Measurements from ENCODE around the gene ADAM12.

Gene ADAM12

DNA sequence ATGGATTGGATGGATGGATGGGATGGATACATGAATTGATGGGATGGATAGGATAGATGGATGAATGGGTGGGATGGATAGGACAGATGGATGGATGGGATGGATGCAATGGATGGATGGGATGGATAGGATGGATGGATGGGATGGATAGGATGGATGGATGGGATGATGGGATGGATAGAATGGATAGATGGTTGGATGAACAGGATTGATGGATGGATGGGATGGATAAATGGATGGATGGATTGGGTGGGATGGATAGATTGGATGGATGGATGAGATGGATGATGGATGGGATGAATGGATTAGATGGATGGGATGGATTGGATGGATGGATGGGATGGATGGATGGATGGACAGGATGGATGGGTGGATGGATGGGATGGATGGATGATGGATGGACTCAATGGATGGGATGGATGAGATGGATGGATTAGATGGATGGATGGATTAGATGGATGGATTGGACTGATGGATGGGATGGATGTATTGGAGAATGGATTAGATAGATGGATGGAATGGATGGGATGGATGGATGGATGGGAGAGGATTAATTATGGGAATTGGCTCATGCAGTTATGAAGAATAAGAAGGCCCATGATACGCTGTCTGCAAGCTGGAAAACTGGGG lies 136.4 kb downstream of the ADAM12 start:
- TF ChIP-seq, protein P1, sequence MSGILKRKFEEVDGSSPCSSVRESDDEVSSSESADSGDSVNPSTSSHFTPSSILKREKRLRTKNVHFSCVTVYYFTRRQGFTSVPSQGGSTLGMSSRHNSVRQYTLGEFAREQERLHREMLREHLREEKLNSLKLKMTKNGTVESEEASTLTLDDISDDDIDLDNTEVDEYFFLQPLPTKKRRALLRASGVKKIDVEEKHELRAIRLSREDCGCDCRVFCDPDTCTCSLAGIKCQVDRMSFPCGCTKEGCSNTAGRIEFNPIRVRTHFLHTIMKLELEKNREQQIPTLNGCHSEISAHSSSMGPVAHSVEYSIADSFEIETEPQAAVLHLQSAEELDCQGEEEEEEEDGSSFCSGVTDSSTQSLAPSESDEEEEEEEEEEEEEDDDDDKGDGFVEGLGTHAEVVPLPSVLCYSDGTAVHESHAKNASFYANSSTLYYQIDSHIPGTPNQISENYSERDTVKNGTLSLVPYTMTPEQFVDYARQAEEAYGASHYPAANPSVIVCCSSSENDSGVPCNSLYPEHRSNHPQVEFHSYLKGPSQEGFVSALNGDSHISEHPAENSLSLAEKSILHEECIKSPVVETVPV (CRISPR knock-in tag; IDR thresholded peaks at IDR 0.05), result no peak
- TF ChIP-seq ZNF70 (CRISPR knock-in tag; IDR thresholded peaks at IDR 0.05), result no peak
- TF ChIP-seq, protein P2, sequence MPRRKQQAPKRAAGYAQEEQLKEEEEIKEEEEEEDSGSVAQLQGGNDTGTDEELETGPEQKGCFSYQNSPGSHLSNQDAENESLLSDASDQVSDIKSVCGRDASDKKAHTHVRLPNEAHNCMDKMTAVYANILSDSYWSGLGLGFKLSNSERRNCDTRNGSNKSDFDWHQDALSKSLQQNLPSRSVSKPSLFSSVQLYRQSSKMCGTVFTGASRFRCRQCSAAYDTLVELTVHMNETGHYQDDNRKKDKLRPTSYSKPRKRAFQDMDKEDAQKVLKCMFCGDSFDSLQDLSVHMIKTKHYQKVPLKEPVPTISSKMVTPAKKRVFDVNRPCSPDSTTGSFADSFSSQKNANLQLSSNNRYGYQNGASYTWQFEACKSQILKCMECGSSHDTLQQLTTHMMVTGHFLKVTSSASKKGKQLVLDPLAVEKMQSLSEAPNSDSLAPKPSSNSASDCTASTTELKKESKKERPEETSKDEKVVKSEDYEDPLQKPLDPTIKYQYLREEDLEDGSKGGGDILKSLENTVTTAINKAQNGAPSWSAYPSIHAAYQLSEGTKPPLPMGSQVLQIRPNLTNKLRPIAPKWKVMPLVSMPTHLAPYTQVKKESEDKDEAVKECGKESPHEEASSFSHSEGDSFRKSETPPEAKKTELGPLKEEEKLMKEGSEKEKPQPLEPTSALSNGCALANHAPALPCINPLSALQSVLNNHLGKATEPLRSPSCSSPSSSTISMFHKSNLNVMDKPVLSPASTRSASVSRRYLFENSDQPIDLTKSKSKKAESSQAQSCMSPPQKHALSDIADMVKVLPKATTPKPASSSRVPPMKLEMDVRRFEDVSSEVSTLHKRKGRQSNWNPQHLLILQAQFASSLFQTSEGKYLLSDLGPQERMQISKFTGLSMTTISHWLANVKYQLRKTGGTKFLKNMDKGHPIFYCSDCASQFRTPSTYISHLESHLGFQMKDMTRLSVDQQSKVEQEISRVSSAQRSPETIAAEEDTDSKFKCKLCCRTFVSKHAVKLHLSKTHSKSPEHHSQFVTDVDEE (CRISPR knock-in tag; IDR thresholded peaks at IDR 0.05), result no peak
- TF ChIP-seq SNAI2 (CRISPR knock-in tag; IDR thresholded peaks at IDR 0.05), result no peak
- no peak for ATAC-seq

DNA sequence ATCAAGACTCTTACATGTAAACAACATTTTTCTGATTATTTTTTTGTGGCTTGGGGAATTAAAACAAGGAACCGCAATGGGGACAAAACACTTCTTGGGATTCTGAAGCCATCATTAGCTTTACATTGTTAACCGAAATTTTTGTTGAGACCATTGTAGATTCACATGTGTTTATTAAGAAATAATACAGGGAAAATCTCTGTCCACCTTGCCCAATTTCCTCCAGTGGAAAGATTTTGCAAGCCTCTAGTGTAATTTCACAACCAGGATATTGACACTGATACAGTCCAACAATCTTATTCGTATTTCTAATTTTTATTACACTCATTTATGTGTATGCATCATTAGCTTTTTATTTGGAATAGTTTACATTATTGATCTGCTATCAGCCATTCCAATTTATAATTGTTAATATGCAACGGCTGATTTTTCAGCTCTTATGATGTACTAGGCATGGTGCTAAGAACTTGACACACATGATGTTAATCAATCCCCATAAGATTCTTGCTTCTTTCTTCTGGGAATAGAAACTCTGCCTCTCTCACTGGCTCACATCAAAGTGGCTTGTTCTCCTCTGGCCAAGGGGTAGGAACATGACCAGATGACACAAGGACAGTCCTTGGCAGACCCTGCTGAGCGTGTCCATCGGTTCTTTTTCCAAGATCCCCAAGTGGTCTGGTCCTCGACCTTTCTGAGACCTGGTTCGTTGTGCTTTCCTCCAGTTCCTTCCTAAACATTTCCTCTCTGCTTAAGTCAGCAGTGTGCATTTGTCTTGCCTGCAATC lies 137.6 kb downstream of the ADAM12 start:
- TF ChIP-seq OSR1 (CRISPR knock-in tag; IDR thresholded peaks at IDR 0.05) (no peak), ZFP3 (CRISPR knock-in tag; IDR thresholded peaks at IDR 0.05) (no peak), TOX (CRISPR knock-in tag; IDR thresholded peaks at IDR 0.05; ENCODE audit: borderline replicate concordance) (no peak), ZNF565 (CRISPR knock-in tag; conservative IDR thresholded peaks at IDR 0.05; ENCODE audit: low read depth) (no peak), CSDC2 (CRISPR knock-in tag; IDR thresholded peaks at IDR 0.05) (no peak), BACH2 (CRISPR knock-in tag; IDR thresholded peaks at IDR 0.05; ENCODE audit: borderline replicate concordance) (no peak), ZC3H10 (CRISPR knock-in tag; IDR thresholded peaks at IDR 0.05) (no peak), ISL1 (CRISPR knock-in tag; IDR thresholded peaks at IDR 0.05) (no peak)
- TF ChIP-seq, protein P3, sequence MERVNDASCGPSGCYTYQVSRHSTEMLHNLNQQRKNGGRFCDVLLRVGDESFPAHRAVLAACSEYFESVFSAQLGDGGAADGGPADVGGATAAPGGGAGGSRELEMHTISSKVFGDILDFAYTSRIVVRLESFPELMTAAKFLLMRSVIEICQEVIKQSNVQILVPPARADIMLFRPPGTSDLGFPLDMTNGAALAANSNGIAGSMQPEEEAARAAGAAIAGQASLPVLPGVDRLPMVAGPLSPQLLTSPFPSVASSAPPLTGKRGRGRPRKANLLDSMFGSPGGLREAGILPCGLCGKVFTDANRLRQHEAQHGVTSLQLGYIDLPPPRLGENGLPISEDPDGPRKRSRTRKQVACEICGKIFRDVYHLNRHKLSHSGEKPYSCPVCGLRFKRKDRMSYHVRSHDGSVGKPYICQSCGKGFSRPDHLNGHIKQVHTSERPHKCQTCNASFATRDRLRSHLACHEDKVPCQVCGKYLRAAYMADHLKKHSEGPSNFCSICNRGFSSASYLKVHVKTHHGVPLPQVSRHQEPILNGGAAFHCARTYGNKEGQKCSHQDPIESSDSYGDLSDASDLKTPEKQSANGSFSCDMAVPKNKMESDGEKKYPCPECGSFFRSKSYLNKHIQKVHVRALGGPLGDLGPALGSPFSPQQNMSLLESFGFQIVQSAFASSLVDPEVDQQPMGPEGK (CRISPR knock-in tag; IDR thresholded peaks at IDR 0.05; ENCODE audit: borderline replicate concordance), result no peak
- TF ChIP-seq, protein P2 (CRISPR knock-in tag; IDR thresholded peaks at IDR 0.05), result no peak
- ATAC-seq, result no peak

DNA sequence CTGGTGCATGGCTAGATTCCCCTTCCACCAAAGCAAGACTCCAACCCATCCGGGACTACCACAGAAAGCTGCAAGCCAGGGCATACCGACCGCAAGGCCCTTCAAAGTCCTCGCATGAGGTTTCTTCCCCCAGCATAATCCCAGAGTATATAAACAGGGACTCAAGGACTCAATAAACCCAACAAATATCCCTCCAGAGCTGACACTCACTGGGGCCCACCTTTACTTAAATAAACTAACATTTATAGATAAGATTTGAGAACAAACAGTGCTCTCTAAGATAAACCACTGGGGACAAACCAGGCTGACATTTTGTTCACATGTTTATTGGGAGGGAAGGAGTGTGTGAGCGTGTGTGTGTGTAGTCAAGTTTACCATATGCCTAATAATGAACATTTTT lies 138.2 kb downstream of the ADAM12 start:
- no peak for ATAC-seq
- no peak for TF ChIP-seq CSDC2 (CRISPR knock-in tag; IDR thresholded peaks at IDR 0.05)
- no peak for TF ChIP-seq BACH2 (CRISPR knock-in tag; IDR thresholded peaks at IDR 0.05; ENCODE audit: borderline replicate concordance)
- TF ChIP-seq TCF4 (CRISPR knock-in tag; IDR thresholded peaks at IDR 0.05; ENCODE audit: borderline replicate concordance), result no peak
- TF ChIP-seq ZNF565 (CRISPR knock-in tag; conservative IDR thresholded peaks at IDR 0.05; ENCODE audit: low read depth), result no peak
- TF ChIP-seq ZC3H10 (CRISPR knock-in tag; IDR thresholded peaks at IDR 0.05), result no peak
- TF ChIP-seq ZNF70 (CRISPR knock-in tag; IDR thresholded peaks at IDR 0.05), result no peak
- no peak for TF ChIP-seq ARNTL (CRISPR knock-in tag; IDR thresholded peaks at IDR 0.05; ENCODE audit: borderline replicate concordance, low read depth)
- no peak for TF ChIP-seq ZNF8 (CRISPR knock-in tag; IDR thresholded peaks at IDR 0.05)
- TF ChIP-seq PPARA (CRISPR knock-in tag; IDR thresholded peaks at IDR 0.05; ENCODE audit: borderline replicate concordance), result no peak
- TF ChIP-seq, protein P3 (CRISPR knock-in tag; IDR thresholded peaks at IDR 0.05; ENCODE audit: borderline replicate concordance), result no peak
- TF ChIP-seq TOX (CRISPR knock-in tag; IDR thresholded peaks at IDR 0.05; ENCODE audit: borderline replicate concordance), result no peak
- no peak for TF ChIP-seq RARB (CRISPR knock-in tag; IDR thresholded peaks at IDR 0.05)
- no peak for TF ChIP-seq ZFP30 (CRISPR knock-in tag; IDR thresholded peaks at IDR 0.05)
- no peak for TF ChIP-seq OSR1 (CRISPR knock-in tag; IDR thresholded peaks at IDR 0.05)
